ENCODE data around the gene LIPK.

- TF ChIP-seq, protein P1, sequence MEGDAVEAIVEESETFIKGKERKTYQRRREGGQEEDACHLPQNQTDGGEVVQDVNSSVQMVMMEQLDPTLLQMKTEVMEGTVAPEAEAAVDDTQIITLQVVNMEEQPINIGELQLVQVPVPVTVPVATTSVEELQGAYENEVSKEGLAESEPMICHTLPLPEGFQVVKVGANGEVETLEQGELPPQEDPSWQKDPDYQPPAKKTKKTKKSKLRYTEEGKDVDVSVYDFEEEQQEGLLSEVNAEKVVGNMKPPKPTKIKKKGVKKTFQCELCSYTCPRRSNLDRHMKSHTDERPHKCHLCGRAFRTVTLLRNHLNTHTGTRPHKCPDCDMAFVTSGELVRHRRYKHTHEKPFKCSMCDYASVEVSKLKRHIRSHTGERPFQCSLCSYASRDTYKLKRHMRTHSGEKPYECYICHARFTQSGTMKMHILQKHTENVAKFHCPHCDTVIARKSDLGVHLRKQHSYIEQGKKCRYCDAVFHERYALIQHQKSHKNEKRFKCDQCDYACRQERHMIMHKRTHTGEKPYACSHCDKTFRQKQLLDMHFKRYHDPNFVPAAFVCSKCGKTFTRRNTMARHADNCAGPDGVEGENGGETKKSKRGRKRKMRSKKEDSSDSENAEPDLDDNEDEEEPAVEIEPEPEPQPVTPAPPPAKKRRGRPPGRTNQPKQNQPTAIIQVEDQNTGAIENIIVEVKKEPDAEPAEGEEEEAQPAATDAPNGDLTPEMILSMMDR (IDR thresholded peaks at IDR 0.05), result no peak
- TF ChIP-seq POLR2A (IDR thresholded peaks at IDR 0.05), result no peak
These were observed 37.6 kb upstream of the LIPK start for GRCh38 chr10:88668465-88668864.

Measured in right lobe of liver (tissue), 4 donors.